ENCODE results near the gene UQCRFS1.
"Not testable (repeated sequence)": the region's sequence is repeated elsewhere in the genome, so short reads cannot be mapped to it uniquely, and the experiment has no call there.

Gene UQCRFS1

DNA sequence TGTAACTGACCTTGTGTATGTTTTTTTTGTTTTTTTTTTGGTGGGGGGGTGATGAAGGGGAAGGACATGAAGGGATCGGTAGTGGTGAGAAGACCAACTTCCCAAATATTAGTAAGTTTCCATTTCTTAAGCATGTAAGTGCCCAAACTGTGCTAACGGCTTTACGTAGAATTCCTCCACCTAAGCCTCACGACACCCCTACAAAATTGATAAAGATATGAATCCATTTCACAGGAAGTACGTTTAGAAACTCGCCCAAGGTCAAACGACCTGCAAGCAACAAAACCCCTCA is 649 bp downstream of the UQCRFS1 start:
- FAIRE-seq, result no peak

DNA sequence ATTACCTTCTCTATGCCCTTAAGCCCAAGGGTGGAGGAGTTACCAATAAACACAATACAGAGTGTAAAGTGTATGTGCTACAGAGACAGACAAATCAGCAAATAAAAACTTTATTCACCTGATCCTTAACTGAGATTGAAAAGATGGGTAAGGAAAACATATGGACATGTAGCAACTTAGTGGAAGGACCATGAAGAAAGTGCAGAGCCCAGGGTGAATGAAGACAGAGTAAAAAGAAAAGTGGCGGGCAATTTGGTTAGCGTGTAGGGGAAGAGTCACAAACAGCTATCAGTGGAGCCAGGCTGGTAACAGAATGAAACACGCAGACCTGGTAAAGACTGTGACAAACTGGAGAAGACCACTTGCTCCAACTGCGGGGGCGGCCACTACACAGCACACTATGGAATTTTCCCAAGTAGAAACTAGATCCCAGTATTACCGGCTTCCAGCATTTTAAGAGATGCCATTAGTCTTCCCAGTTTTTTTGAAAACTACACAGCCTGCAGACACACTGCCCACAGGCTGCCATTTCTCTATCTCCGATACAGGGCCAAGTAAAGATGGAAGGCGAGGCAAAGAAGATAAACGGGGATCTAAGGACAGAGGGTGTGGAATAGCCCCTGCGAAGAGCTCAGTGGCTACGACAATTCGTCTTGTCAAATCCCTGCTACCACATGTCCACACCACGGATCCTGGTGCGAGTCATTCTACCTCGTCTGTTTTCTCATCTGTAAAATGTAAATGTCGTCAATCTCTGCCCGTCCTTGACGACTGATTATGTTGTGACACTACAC is 1.2 kb downstream of the UQCRFS1 start:
- no peak for FAIRE-seq

DNA sequence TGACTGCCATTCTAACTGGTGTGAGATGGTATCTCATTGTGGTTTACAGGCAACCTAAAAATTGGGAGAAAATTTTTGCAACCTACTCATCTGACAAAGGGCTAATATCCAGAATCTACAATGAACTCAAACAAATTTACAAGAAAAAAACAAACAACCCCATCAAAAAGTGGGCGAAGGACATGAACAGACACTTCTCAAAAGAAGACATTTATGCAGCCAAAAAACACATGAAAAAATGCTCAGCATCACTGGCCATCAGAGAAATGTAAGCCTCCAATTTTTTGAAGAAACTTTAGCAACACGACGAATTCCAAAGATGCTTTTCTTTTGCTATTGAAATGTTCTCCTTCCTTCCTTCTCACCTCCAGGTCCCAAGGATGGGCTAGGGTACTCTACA is 1.9 kb downstream of the UQCRFS1 start:
- FAIRE-seq, result not testable (repeated sequence)

GRCh38 chr19:29210502-29210901 is 2.4 kb downstream of the UQCRFS1 start:
- not testable (repeated sequence) for FAIRE-seq

DNA sequence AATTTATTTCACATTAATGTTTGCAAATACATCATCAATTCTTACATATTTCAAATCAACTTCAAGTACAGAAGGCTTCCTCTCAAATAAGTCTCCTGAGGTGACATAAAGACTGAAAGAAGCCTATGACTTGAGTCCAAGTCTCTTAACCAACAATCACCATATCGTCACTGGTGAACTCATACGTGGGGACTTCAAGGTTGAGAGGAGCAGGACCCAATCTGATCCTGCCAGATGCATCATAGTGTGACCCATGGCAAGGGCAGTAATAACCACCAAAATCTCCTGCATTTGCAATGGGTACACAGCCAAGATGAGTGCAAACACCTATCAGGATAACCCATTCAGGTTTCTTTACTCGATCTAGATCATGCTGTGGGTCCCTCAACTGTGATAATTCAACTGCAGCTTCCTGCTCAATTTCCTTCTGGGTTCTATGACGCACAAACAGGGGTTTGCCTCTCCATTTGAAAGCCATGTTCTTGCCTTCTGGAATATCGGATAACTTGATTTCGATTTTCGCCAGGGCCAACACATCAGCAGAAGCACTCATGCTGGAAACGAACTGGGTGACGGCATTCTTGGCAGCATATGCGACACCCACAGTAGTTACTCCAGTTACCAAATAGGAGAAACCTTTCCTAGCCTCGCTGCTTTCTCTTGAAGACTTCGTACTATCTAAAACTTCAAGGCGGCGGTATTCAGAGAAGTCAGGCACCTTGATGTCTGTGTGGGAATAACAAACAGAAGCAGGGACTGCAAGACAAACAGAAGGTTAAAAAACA is 5.4 kb downstream of the UQCRFS1 start:
- not testable (repeated sequence) for FAIRE-seq

DNA sequence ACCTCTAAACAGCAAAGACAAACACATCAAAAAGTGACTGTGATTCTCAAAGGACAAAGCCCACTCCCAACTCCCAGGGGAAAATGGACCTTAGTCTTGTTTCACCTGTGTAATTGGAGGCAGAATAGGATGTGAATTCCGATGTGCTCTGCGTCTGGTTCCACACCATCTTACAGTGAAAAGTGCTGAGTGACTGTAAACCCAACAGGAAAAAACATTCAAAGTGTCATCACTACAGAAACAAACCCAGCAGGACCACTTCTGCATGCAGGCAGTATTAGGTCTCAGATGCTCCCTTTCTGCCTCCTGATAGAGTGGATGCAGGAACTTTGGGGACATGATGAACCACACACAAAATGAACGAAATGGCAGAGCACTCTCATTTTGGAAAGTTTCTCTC is 6.5 kb downstream of the UQCRFS1 start:
- no peak for FAIRE-seq

DNA sequence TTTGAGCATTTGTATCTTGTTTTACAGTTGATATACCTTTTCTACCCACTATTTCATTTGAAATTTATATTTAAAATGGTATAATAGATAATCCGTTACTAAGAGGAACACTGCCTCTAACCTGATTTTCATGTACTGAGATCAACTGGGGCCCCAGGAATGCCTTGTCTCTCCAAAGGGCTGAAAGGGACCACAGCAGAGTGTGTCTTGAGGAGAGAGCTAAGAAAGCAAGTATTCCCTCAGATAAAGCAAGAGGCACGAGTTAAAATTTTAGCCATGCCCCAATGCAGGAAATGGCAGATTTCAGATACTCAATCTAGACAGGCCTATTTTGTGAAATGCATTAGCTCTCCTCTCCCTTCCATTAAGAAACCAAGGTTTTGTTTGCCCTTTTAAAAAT is 10.7 kb downstream of the UQCRFS1 start:
- no peak for FAIRE-seq

GRCh38 chr19:29201855-29202254 is 11.1 kb downstream of the UQCRFS1 start:
- FAIRE-seq, result no peak

- FAIRE-seq, result no peak
Measured at GRCh38 chr19:29194658-29195057, 18.3 kb downstream of the UQCRFS1 start.

- FAIRE-seq, result no peak
Measured at GRCh38 chr19:29193155-29193554, 19.8 kb downstream of the UQCRFS1 start.

DNA sequence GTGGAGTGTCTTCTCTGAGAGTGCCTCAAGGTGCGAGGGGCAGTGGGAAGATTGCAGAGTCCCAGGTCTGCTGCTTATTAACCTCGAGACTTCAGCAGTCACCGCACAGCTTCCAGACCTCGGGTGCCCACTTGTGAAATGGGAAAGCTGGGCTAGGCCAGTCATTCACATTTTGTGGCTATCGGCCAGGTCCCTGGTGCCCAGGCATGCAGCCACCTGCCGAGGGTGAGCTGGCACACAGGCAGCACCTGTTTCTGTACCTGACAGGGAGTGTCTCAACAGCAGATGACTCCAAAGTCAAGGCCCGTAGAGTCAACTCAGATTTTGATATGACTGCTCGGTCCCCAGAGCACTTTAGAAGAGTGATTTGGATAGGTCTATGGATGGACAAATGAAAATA is 21.9 kb downstream of the UQCRFS1 start:
- no peak for FAIRE-seq

GRCh38 chr19:29189033-29189360 is 24.0 kb downstream of the UQCRFS1 start:
- no peak for FAIRE-seq

- no peak for FAIRE-seq
Measured at GRCh38 chr19:29188289-29189032, 24.5 kb downstream of the UQCRFS1 start.

DNA sequence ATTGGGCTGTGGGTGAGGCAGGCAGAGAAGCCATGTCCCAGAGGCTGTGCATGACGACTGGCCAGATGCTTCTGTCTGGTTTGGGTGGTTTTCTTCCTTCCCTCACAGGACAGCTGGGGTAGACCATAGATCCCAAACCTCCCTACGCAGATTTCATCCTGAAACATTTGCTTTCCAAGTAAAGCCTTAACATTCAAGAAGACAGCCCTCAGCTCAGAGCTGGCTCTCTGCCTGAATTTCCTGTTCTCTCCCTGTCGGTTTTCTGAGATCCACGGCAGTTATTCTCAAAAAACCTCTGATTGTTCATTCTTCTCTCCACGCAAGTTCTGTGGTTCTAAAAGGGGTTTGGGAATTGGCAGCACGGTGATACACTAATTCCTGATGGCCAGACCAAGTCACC is 25.3 kb downstream of the UQCRFS1 start:
- FAIRE-seq, result no peak

GRCh38 chr19:29185427-29185826 is 27.5 kb downstream of the UQCRFS1 start:
- FAIRE-seq, result no peak

GRCh38 chr19:29176981-29177754 is 35.8 kb downstream of the UQCRFS1 start:
- FAIRE-seq, result no peak

GRCh38 chr19:29173896-29174295 is 39.1 kb downstream of the UQCRFS1 start:
- FAIRE-seq, result no peak

DNA sequence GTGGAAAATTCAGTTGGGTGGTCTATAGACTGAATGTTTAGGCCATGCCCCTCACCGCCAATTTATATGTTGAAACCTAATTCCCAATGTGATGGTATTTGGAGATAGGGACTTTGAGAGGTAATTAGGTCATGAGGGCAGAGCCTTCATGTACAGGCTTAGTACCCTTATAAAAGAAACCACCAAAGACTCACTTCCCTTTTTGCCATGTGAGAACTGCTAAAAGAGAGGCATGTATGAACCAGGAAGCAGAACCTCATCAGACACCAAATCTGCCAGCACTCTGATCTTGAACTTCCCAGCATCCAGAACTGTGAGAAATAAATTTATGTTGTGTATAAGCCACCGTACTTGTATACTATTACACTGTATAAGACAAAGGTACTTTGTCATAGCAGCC is 40.6 kb downstream of the UQCRFS1 start:
- no peak for FAIRE-seq

GRCh38 chr19:29171525-29171924 is 41.4 kb downstream of the UQCRFS1 start:
- no peak for FAIRE-seq

- FAIRE-seq, result no peak
Measured at GRCh38 chr19:29170554-29170953, 42.4 kb downstream of the UQCRFS1 start.

GRCh38 chr19:29162694-29163093 is 50.3 kb downstream of the UQCRFS1 start:
- no peak for FAIRE-seq

- FAIRE-seq, result no peak
Measured at GRCh38 chr19:29155683-29156082, 57.3 kb downstream of the UQCRFS1 start.
